GM18526 (cell line): ENCODE results near the gene CRB1.

ENCODE experiments used
- POLR2A ChIP-seq: IDR thresholded peaks from 3 replicates; pipeline ENCODE4 v1.6.1; 2011; ENCODE audit not compliant: insufficient read length; ENCODE audit errors: extremely low read depth

The CRB1 gene

DNA sequence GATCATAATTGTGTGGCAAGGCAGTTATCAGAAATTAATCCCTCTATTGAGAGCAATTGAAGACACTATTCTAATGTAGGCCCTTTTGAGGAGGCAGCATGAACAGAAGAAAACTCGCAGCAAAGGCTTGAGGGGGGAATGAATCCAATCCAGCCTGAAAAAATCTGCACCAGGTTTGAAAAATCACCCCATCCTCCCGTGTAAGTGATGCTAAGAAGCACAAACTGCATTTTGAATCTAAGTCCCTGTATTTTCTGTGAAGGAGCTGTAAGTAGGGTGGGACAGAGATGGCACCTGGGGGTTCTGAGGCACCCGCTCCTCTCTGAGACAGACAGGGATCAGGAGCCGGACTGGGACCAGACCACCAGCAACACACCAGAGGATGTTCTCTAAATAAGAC is at the start of gene CRB1:
Gene CRB1 (plus strand): TSS at position 241 of the 400 bp plus-strand sequence. CDS start 161 bp downstream, outside the sequence.
- TF ChIP-seq POLR2A = no peak

DNA sequence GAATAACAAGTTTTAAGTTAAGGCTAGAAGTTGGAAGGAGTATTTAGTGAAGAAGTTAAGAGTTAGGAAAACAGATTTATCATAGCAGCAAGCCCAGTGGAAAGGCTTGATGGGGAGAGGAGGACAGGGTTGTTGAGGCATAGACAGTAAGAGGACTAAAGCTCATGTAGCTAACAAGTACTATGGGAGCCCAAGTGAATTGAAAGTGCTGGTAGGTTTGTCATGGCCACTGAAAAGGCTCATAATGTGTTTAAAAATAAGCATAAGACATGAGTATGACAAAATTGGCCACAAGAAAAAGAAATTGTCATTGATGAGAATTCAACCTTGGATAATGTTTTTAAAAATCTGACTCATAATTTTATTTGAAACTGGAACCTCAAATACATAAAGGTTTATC is 49.2 kb upstream of the CRB1 start:
- no peak for TF ChIP-seq POLR2A

DNA sequence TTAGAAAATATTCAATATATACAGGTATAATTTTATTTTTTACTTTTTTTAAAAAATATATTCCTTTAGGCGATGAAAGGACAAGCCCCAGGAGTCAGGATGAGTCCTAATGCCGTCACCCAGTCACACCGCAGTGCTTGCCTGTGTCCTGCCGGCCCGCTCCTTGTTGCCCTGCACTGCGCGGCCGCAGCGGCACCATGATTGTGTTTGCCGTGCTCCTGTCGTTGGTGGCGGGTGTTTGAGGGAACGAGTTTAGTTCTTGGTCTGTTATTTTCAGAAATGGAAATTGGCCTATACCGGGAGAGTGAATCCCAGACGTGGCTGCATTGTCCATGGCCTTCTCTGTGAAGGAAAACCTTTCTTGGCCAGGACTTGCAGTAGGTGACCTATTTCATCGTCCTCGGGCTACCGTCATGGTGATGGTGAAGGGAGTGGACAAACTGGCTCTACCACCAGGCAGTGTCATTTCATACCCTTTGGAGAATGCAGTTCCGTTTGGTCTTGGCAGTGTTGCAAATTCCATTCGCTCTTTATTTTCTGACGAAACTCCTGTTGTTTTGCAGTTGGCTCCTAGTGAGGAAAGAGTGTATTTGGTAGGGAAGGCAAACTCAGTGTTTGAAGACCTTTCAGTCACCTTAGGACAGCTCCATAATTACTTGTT is 45.9 kb upstream of the CRB1 start:
- TF ChIP-seq POLR2A = no peak

DNA sequence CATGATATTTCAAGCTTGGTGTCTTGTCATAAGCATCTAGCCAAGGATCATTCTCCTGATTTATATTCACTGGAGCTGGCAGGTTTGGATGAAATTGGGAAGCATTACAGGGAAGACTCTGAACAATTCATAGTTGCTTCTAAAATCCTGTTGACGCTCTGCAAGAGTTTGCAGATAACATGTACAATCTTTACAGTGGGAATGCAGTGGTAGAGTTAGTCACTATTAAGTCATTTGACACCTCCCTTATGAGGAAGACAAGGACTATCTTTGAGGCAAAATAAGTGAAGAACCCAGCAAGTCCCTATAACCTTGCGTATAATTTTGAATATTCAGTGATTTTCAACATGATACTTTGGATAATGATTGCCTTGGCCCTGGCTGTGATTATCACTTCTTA is 45.3 kb upstream of the CRB1 start:
- TF ChIP-seq POLR2A = no peak

DNA sequence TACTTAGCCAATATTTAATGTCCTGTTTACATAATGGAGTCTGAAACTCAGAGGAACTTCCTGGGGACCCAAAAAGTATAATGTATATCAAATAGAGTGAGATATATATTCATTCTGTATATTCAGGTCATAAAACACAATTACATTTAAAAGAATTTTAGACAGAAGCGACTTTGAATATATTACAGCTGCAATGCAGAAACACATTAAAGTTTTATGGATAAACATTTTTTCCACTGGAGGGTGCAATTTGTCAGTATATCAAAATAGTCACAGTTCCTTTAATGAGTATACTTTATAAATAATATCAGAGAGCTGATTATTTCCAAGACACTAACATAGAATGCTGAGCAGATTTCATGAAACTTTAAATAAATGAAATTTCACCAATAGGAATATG is 43.9 kb upstream of the CRB1 start:
- no peak for TF ChIP-seq POLR2A

DNA sequence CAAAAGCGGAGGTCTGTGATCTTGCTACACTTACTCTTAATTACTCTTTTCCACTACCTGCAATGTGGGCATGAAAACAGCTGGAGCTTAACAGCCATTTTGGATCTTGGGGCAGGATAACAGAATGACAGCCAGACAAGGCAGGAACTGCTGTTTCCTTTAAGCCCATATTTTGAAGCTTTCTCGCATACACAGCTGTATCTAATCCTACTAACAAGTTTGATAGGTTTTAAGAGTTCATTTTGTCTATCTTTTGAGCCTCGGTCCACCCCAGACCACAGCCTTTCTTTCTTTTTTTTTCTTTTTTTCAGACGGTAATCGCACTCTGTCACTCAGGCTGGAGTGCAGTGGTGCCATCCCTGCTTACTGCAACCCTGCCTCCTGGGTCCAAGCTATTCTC is 42.4 kb upstream of the CRB1 start:
- no peak for TF ChIP-seq POLR2A

DNA sequence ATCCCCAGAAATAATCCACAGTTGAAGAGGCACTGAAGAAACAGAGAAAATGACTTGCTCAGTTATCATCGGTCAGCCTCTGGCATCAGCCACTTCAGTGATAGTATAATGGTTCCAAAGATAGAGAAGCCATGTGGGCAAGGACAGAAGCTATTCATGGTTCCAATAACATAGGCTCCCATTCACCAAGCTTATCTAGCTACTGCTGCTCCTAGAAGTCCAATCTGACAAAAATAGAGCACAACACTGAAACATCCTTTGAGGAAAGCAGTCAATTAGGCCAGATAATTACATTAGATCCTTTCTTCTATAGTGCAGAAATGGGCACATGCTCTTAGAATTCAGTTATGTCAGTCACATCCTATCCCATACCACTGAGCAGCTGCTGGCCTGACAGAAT is 33.5 kb upstream of the CRB1 start:
- TF ChIP-seq POLR2A = no peak

DNA sequence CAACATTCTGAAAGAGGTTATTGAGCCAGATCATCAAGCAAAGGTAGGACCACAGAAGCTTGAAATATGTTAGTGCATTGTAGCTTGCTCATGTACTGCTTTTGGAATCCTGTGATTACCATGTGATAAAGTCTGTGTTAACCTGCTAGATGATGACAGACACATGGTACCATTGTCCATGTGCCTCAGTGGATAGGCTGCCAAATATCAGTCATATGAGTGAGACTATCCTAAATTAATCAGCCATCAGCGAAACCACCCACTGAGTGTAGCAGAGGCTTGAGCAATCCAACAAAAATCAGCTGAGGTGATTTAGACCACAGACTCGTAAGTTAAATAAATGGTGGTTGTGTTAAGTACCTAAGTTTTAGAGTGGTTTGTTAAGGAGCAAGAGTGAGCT is 32.7 kb upstream of the CRB1 start:
- no peak for TF ChIP-seq POLR2A

DNA sequence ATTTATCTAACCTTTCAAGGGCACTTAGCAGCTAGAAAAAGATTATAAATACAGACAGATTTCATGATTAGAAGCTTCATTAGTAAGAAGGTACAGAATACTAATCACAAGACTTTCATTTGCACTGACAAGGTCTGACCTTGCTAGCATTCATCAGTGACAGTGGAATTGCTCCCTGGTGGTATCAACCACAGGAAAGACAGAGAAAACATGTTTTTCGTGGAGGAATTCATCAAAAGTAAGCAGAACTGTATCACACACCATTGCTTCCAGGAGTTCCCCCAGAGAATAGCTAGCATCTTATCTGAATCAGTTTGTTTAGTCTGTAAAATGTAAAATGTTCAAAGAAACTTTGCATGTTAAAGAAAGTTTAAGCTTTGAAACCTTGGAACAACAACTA is 20.6 kb upstream of the CRB1 start:
- TF ChIP-seq POLR2A = no peak

DNA sequence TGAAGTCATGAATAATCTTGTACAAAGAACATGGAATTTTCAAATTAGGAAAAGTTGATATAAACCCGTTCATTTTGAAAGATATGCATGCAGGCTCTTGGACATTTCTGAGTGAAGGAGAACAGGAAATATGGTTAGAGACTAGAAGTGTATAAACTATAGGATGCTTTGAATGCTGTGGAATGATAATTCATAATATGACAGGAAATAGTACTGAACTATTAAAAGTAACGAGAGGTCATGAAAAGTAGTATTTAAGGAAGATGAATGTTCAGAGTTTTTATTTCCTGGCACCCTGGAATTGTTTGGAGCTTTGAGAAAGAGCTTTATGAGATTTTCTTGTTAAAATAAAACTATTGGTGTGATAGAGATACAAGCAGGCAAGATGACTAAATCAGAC is 18.7 kb upstream of the CRB1 start:
- no peak for TF ChIP-seq POLR2A

DNA sequence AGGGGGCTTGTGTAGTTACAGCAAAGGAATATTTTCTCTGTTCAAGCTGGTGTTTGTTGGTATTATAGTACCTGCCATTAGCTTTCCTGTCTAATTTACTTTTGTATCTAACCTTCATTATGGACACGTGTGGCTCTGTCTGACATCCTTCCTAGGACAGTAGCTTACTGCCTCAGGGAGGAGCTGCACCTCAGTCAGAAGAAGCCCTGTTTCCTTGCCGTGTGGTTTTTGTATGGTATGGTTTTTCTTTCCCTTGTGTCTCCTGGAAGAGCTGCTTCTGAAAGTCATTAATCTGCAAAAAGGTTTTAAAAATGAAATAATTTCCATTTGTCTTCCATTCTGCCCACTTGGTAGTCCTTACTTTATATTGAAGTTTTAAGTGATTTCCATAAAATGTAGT is 17.4 kb upstream of the CRB1 start:
- TF ChIP-seq POLR2A = no peak

DNA sequence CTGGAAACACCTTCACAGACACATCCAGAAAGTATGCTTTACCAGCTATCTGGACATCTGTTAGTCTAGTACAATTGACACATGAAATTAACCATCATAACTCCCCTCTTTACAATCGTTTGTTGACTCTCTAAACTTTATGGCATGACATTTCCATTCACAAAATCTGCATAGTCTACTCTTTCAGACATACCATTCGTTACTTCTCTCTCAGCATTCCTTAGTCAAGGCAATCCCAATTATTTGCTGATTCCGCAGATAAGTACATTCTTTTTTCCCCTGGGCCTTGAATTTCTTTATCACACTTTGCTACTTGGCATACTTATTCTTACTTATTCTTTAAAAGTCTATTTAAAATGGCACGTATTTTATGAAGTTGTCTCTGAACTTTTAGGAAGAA is 15.1 kb upstream of the CRB1 start:
- TF ChIP-seq POLR2A = no peak

DNA sequence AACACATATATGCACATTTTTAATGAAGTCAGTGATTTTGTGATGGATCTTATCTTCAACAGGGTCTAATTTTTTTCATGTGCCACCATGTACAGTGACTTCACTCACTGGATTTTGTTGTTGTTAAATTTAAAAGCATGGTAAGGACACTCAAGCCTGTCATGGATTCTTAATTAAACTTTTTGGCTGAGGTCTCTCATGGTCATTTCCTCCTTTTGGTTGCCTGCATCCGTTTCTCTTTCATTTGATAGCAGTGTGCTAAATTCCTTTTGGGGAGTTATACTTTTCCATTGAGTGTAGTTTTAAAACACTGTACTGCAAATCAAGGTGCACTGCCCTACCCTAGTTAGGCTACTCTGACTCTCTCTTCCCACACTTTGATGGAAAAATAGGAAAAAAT is 13.2 kb upstream of the CRB1 start:
- TF ChIP-seq POLR2A = no peak

DNA sequence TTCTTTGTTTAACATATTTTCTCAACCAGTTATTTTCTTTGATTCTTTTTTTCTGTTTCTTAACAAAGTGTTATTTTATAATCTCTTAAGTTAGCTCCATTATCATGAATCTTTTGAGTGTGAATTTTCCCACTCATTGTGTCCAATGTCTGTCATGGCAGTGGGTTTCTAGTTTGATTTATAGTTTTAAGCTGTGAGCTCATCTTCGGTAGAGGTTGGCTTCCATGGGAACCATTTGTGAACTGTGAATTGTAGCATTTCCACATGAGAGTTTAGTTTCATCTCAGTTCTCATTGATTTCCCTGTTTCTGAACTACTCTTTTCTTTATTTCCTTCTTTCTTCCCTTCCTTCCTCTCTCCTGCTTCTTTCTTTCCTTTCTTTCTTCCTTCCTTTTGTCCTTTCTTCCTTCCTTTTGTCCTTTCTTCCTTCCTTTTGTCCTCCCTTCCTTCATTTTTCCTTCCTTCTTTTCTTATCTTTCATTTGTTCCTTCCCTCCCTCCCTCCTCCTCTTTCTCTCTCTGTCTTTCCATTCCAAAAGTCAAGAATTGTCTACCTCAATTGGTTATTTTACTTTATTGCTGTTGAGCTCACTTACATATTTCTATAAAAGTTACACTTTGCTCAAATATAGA is 3.0 kb upstream of the CRB1 start:
- TF ChIP-seq POLR2A = no peak

DNA sequence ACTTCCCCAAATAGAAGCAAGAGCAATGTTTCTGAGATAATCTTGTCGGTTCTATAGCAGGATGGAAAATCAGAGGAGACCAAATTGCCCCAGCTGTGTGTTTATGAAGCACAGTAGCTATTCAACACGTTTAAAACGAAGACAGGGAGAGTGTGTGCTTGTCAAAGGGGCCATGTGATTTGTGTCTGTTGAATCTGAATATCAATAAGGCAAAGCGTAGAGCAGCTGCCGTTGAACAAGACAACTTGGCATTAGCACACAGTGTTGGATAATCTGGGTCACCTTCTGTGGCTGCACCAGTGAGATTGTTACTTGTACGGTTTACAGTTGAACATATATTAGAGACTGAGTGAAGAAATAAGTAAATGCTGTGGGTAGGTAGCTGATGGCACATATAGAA is 1.0 kb downstream of the CRB1 start:
- no peak for TF ChIP-seq POLR2A

DNA sequence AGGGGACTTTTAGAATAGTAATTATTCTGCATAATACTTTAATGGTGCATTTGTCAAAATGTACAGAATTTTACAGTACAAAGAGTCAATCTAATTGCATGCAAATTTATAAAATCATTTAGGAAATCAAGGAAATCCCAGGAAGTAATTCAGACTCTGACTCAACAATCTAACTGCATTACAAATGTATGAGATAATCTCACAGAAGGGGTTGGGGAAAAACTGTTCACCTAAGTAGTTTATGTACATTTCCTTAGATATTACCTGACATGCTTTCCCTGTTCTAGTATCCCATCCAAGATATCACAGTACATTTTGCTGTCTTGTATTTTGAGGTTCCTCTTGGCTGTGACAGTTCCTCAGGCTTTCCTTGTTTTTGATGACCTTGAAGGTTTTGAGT is 4.7 kb downstream of the CRB1 start:
- TF ChIP-seq POLR2A = no peak

DNA sequence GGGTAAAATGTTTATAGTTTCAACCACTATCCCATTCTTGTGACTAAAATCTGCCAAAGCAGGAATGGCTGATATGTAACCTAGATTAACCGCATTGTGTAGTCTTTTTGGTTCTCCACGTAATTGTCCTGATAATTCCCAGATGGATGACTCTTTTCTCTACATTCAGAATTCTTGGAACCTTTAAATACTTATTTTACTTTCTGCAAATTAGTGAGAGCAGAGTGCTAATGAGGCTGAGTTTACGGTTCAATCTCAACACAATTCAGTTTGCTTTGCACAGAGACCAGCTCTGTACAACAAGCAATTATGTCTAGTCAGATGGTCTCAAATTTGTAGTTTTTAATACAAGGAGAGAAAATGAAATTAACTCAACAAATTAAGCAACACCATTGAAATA is 9.1 kb downstream of the CRB1 start:
- TF ChIP-seq POLR2A = no peak
